ENCODE results near the gene NKX2-3. TPM values are rescaled to one million over a fixed set of nuclear protein-coding genes. Genes with fewer than 3 reads are reported as not detected.

The NKX2-3 gene
- not detected for polyA plus RNA-seq (2013, experiment 1 of 2)
- polyA plus RNA-seq (2013, experiment 2 of 2): not detected

DNA sequence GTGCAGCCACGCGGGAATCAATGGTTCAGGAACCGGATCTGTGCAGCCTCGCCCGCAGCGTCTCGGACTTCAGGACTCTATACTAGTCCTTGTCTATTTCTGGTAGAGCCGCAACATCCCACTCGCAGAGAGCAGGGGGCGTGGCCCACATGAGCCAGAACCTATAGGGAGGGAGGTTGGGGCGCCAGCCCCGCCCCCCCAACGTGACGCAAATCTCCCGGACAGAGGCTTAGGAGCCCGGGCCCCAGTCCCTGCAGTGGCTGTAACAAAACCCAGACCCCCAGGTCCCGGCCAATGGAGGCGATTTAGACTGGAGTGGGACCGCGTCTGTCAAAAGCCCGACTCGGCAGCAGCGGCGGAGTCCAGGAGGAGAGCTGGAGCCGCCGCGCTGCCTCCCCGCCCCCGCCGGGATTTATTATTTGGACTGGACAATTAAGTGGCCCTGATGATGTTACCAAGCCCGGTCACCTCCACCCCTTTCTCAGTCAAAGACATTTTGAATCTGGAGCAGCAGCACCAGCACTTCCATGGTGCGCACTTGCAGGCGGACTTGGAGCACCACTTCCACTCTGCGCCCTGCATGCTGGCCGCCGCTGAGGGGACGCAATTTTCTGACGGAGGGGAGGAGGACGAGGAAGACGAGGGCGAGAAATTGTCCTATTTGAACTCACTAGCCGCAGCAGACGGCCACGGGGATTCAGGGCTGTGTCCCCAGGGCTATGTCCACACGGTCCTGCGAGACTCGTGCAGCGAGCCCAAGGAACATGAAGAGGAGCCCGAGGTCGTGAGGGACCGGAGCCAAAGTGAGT, at the start of gene NKX2-3:
Gene NKX2-3, plus strand, starts transcription at position 256 of the 809 bp plus-strand sequence. Its CDS starts 190 bp downstream, at position 446.
- no peak within 1 kb of the TSS for H3K4ac ChIP-seq (ENCODE audit: low read depth, low read length)
- H4K8ac ChIP-seq (ENCODE audit: low read depth, low read length): no peak within 1 kb of the TSS
- no peak within 1 kb of the TSS for H2BK5ac ChIP-seq (ENCODE audit: low read length)
- no peak within 1 kb of the TSS for H3K18ac ChIP-seq (ENCODE audit: low read length)
- no peak within 1 kb of the TSS for H2BK15ac ChIP-seq (replicated peaks; ENCODE audit: low read depth)
- H3K4me3 ChIP-seq (ENCODE audit: low read length): no peak within 1 kb of the TSS
- H3K23ac ChIP-seq (ENCODE audit: low read length): peak within 1 kb of the TSS; percentile 45
- H4K5ac ChIP-seq (ENCODE audit: low read length): no peak within 1 kb of the TSS
- no peak within 1 kb of the TSS for H3K27ac ChIP-seq (ENCODE audit: low read depth, low read length)
- H3K27me3 ChIP-seq (ENCODE audit: insufficient read depth, low read length, poor library complexity): peaks cover 87% of the 10 kb centered on the region
- no peak within 1 kb of the TSS for H2AK5ac ChIP-seq (ENCODE audit: low read length)
- H3K79me2 ChIP-seq (ENCODE audit: control insufficient read depth, insufficient read depth, low read length): no peaks in the 10 kb centered on the region
- no CpG with 5 or more reads among the region's 51 CpGs for WGBS (ENCODE audit: extremely low coverage, insufficient coverage, low lambda C conversion rate)
- peak; percentile 86 for DNase-seq
- no peak within 1 kb of the TSS for H2BK120ac ChIP-seq (ENCODE audit: low read depth, low read length)
- no peaks in the 10 kb centered on the region for H3K79me1 ChIP-seq (ENCODE audit: low read length)
- no peaks in the 10 kb centered on the region for H3K36me3 ChIP-seq (ENCODE audit: control insufficient read depth, insufficient read depth, low read length)
- H3K4me1 ChIP-seq (ENCODE audit: control insufficient read depth, low read depth, low read length): peaks cover 3% of the 10 kb centered on the region
- no peak within 1 kb of the TSS for H3K56ac ChIP-seq (ENCODE audit: low read length)
- no peak within 1 kb of the TSS for H3K9ac ChIP-seq (ENCODE audit: low read length)
- peak within 1 kb of the TSS; percentile 29 for H3K4me2 ChIP-seq (ENCODE audit: low read length)

- H3K79me2 ChIP-seq (ENCODE audit: control insufficient read depth, insufficient read depth, low read length): no peaks in the 10 kb centered on the region
- H3K36me3 ChIP-seq (ENCODE audit: control insufficient read depth, insufficient read depth, low read length): no peaks in the 10 kb centered on the region
- no peak overlapping the region for H3K27ac ChIP-seq (ENCODE audit: low read depth, low read length)
- no peak overlapping the region for H3K9ac ChIP-seq (ENCODE audit: low read length)
- no peak overlapping the region for H3K18ac ChIP-seq (ENCODE audit: low read length)
- no peak overlapping the region for H3K4me2 ChIP-seq (ENCODE audit: low read length)
- H3K56ac ChIP-seq (ENCODE audit: low read length): no peak overlapping the region
- H4K8ac ChIP-seq (ENCODE audit: low read depth, low read length): no peak overlapping the region
- H3K23ac ChIP-seq (ENCODE audit: low read length): no peak overlapping the region
- H3K79me1 ChIP-seq (ENCODE audit: low read length): no peaks in the 10 kb centered on the region
- DNase-seq: peak; percentile 55
- H2BK5ac ChIP-seq (ENCODE audit: low read length): no peak overlapping the region
- H3K4me1 ChIP-seq (ENCODE audit: control insufficient read depth, low read depth, low read length): no peaks in the 10 kb centered on the region
- H2BK120ac ChIP-seq (ENCODE audit: low read depth, low read length): no peak overlapping the region
- no peaks in the 10 kb centered on the region for H3K27me3 ChIP-seq (ENCODE audit: insufficient read depth, low read length, poor library complexity)
- no peak overlapping the region for H2AK5ac ChIP-seq (ENCODE audit: low read length)
- WGBS (ENCODE audit: extremely low coverage, insufficient coverage, low lambda C conversion rate): no CpG with 5 or more reads among the region's 27 CpGs
- H2BK15ac ChIP-seq (replicated peaks; ENCODE audit: low read depth): no peak overlapping the region
- no peak overlapping the region for H3K4me3 ChIP-seq (ENCODE audit: low read length)
- no peak overlapping the region for H3K4ac ChIP-seq (ENCODE audit: low read depth, low read length)
- H4K5ac ChIP-seq (ENCODE audit: low read length): no peak overlapping the region
These were observed 47.8 kb upstream of the NKX2-3 start for GRCh38 chr10:99484626-99485581.

DNA sequence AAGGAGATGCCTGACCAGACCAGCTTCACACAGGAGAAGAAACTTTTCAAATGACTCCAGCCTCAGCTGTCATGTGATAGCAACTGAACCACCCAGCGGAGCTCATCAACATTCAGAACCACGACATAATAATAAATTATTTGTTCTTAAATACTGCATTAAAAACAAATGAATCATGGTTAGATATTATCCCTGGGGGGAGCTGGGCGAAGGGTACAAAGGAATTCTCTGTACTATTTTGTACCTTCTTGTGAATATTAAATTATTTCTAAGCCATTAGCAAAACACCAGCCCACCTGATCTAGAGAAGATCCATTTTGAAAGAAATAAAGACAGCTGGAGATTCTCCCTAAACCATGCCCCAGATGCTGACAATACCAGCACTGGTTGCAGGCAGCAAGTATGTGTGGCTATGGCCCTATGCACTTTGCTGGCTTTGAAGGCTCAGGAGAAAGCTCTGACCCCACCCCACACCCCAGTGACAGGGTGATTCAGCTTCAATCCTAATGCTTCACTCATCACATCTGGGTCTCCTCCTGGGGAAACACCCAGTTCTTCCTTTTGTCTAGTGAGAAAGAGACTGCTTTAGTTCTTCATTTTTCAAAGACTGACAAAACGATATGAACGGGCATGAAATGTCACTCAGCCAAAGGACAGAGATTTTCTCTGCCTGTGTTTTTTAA, 45.5 kb upstream of the NKX2-3 start:
- Histone ChIP-seq H3K27me3 (ENCODE audit: insufficient read depth, low read length, poor library complexity) (no peaks in the 10 kb centered on the region), H3K79me2 (ENCODE audit: control insufficient read depth, insufficient read depth, low read length) (no peaks in the 10 kb centered on the region), H3K79me1 (ENCODE audit: low read length) (no peaks in the 10 kb centered on the region), H3K4me2 (ENCODE audit: low read length) (no peak overlapping the region), H2BK15ac (replicated peaks; ENCODE audit: low read depth) (no peak overlapping the region), H2BK120ac (ENCODE audit: low read depth, low read length) (no peak overlapping the region), H3K56ac (ENCODE audit: low read length) (no peak overlapping the region), H3K4me3 (ENCODE audit: low read length) (no peak overlapping the region), H3K23ac (ENCODE audit: low read length) (no peak overlapping the region), H3K9ac (ENCODE audit: low read length) (no peak overlapping the region), H3K4ac (ENCODE audit: low read depth, low read length) (no peak overlapping the region), H2BK5ac (ENCODE audit: low read length) (no peak overlapping the region), H4K5ac (ENCODE audit: low read length) (no peak overlapping the region), H2AK5ac (ENCODE audit: low read length) (no peak overlapping the region), H4K8ac (ENCODE audit: low read depth, low read length) (no peak overlapping the region), H3K36me3 (ENCODE audit: control insufficient read depth, insufficient read depth, low read length) (no peaks in the 10 kb centered on the region), H3K18ac (ENCODE audit: low read length) (no peak overlapping the region), H3K27ac (ENCODE audit: low read depth, low read length) (no peak overlapping the region), H3K4me1 (ENCODE audit: control insufficient read depth, low read depth, low read length) (no peaks in the 10 kb centered on the region)
- DNase-seq: no peak
- WGBS (ENCODE audit: extremely low coverage, insufficient coverage, low lambda C conversion rate): no CpG with 5 or more reads among the region's 5 CpGs

DNA sequence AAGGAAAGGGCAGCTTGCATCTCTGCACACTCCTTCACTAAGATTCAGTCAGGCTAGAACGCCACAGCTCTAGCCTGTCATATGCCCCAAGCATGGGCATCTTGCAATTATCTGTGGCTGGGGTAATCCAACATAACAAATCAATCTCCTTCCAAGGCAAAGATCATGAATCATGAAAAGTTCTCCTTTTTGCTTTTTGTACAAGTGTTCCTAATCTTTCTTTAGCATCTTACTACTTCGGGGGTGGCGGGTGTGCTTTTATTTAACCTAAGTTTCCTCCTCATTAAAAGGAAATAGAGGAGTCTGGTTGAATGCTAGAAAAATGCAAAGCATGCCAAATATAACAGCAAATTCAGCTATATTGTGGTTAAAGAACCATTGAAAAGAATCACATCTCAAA, 43.5 kb upstream of the NKX2-3 start:
- Histone ChIP-seq H3K27me3 (ENCODE audit: insufficient read depth, low read length, poor library complexity) (no peaks in the 10 kb centered on the region), H2BK5ac (ENCODE audit: low read length) (no peak overlapping the region), H3K4ac (ENCODE audit: low read depth, low read length) (no peak overlapping the region), H3K79me1 (ENCODE audit: low read length) (no peaks in the 10 kb centered on the region), H3K4me2 (ENCODE audit: low read length) (no peak overlapping the region), H2AK5ac (ENCODE audit: low read length) (no peak overlapping the region), H3K9ac (ENCODE audit: low read length) (no peak overlapping the region), H3K79me2 (ENCODE audit: control insufficient read depth, insufficient read depth, low read length) (no peaks in the 10 kb centered on the region), H3K23ac (ENCODE audit: low read length) (no peak overlapping the region), H2BK15ac (replicated peaks; ENCODE audit: low read depth) (no peak overlapping the region), H3K4me1 (ENCODE audit: control insufficient read depth, low read depth, low read length) (no peaks in the 10 kb centered on the region), H3K18ac (ENCODE audit: low read length) (no peak overlapping the region), H3K56ac (ENCODE audit: low read length) (no peak overlapping the region), H2BK120ac (ENCODE audit: low read depth, low read length) (no peak overlapping the region), H3K27ac (ENCODE audit: low read depth, low read length) (no peak overlapping the region), H4K5ac (ENCODE audit: low read length) (no peak overlapping the region), H3K4me3 (ENCODE audit: low read length) (no peak overlapping the region), H3K36me3 (ENCODE audit: control insufficient read depth, insufficient read depth, low read length) (no peaks in the 10 kb centered on the region), H4K8ac (ENCODE audit: low read depth, low read length) (no peak overlapping the region)
- WGBS (ENCODE audit: extremely low coverage, insufficient coverage, low lambda C conversion rate): no CpG with 5 or more reads among the region's 3 CpGs
- no peak for DNase-seq

DNA sequence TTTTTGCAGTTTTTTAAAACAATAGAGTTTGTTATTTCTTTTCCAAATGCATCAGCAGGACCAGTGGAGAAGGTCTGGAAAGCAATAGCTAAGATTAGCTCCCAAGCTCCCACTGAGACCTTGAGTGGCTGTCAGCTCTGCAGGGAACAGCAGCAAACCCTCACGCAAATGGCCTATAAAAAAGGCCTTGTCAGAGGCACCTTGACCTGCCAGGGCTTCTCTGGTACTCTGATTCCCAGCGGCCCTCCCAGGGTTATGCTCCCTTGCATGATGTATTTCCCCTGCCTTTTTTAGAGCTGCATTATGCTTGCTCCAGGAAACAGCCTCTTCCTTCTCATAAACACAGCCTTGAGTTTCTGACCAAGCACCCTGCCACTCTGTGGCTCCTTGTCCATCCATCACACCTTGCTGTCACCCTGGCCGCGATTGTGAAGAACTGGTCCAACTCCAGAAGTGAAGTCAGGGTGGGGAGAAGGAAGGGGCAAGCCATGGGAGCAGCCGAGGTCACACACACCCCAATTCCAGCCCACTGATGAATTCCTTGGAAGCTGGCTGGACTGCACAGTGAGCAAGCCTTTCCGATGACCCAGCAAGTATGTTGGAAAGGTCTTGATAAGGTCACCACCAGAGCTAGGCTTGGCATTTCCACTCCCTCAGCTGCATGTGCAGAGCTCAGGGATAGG, 35.3 kb upstream of the NKX2-3 start:
- H2BK120ac ChIP-seq (ENCODE audit: low read depth, low read length): no peak overlapping the region
- no peak overlapping the region for H4K8ac ChIP-seq (ENCODE audit: low read depth, low read length)
- H3K4me2 ChIP-seq (ENCODE audit: low read length): no peak overlapping the region
- H2BK5ac ChIP-seq (ENCODE audit: low read length): no peak overlapping the region
- no peak overlapping the region for H4K5ac ChIP-seq (ENCODE audit: low read length)
- H3K23ac ChIP-seq (ENCODE audit: low read length): no peak overlapping the region
- WGBS (ENCODE audit: extremely low coverage, insufficient coverage, low lambda C conversion rate): no CpG with 5 or more reads among the region's 6 CpGs
- no peaks in the 10 kb centered on the region for H3K4me1 ChIP-seq (ENCODE audit: control insufficient read depth, low read depth, low read length)
- H3K79me2 ChIP-seq (ENCODE audit: control insufficient read depth, insufficient read depth, low read length): no peaks in the 10 kb centered on the region
- H3K56ac ChIP-seq (ENCODE audit: low read length): no peak overlapping the region
- H3K79me1 ChIP-seq (ENCODE audit: low read length): no peaks in the 10 kb centered on the region
- no peak overlapping the region for H3K9ac ChIP-seq (ENCODE audit: low read length)
- no peak overlapping the region for H3K4ac ChIP-seq (ENCODE audit: low read depth, low read length)
- no peaks in the 10 kb centered on the region for H3K27me3 ChIP-seq (ENCODE audit: insufficient read depth, low read length, poor library complexity)
- H2BK15ac ChIP-seq (replicated peaks; ENCODE audit: low read depth): no peak overlapping the region
- DNase-seq: no peak
- H3K36me3 ChIP-seq (ENCODE audit: control insufficient read depth, insufficient read depth, low read length): no peaks in the 10 kb centered on the region
- no peak overlapping the region for H3K18ac ChIP-seq (ENCODE audit: low read length)
- no peak overlapping the region for H3K4me3 ChIP-seq (ENCODE audit: low read length)
- H3K27ac ChIP-seq (ENCODE audit: low read depth, low read length): no peak overlapping the region
- no peak overlapping the region for H2AK5ac ChIP-seq (ENCODE audit: low read length)

All from mesendoderm (in vitro differentiated cells).